GM18499 (cell line): ENCODE data around the gene RTP5.

Source experiments
- ATAC-seq: cut with Tn5 transposase; IDR thresholded peaks from one replicate; pipeline ENCODE4 v1.9.1; 2021; ENCODE audit warnings: moderate number of reproducible peaks; ENCODE audit not compliant: insufficient read depth, unreplicated experiment

Gene RTP5

GRCh38 chr2:241843321-241844065 is 26.0 kb upstream of the RTP5 start:
- ATAC-seq, result no peak

- ATAC-seq, result no peak
Observed at GRCh38 chr2:241844066-241844728, 25.3 kb upstream of the RTP5 start.

- no peak for ATAC-seq
Observed at GRCh38 chr2:241844831-241845578, 24.5 kb upstream of the RTP5 start.

- no peak for ATAC-seq
Observed at GRCh38 chr2:241846406-241846805, 23.1 kb upstream of the RTP5 start.

- no peak for ATAC-seq
Observed at GRCh38 chr2:241848761-241849615, 20.5 kb upstream of the RTP5 start.

- ATAC-seq, result no peak
Observed at GRCh38 chr2:241849616-241850543, 19.6 kb upstream of the RTP5 start.

- no peak for ATAC-seq
Observed at GRCh38 chr2:241850544-241851324, 18.8 kb upstream of the RTP5 start.

- ATAC-seq, result no peak
Observed at GRCh38 chr2:241851325-241852115, 18.0 kb upstream of the RTP5 start.

- ATAC-seq, result no peak
Observed at GRCh38 chr2:241852116-241852980, 17.2 kb upstream of the RTP5 start.

GRCh38 chr2:241852981-241853631 is 16.4 kb upstream of the RTP5 start:
- ATAC-seq, result no peak

- ATAC-seq, result no peak
Observed at GRCh38 chr2:241853651-241854341, 15.7 kb upstream of the RTP5 start.

- no peak for ATAC-seq
Observed at GRCh38 chr2:241854342-241855244, 14.9 kb upstream of the RTP5 start.

GRCh38 chr2:241855245-241855887 is 14.2 kb upstream of the RTP5 start:
- no peak for ATAC-seq

GRCh38 chr2:241855888-241856422 is 13.6 kb upstream of the RTP5 start:
- no peak for ATAC-seq
